ENCODE results near the gene ADAMTS10.

ADAMTS10 gene

DNA sequence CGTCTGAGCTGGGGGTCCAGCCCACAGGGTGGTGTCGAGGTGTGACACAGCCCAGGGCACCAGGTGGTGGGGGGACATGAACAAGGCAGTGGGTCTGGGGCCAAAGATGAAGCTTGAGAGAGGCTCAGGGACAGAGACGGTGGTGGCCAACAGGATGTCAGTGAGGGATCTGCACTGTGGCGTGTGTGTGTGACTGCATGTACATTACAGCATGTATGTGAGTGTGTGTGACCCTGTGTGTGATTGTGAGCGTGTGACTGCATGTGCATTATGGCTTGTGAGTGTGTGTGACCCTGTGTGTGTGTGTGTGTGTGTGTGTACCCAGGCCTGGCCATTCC is 1.6 kb downstream of the ADAMTS10 start:
- Histone ChIP-seq H3K79me2 (ENCODE audit: insufficient read depth, low read length) (no peaks in the 10 kb centered on the region), H3K9ac (ENCODE audit: low read depth, low read length) (no peak overlapping the region; the same call in 1 of the 2 replicates), H3K27ac (ENCODE audit: low read length) (no peak overlapping the region), H3K4me1 (ENCODE audit: insufficient read depth, low read length) (peaks cover 15% of the 10 kb centered on the region), H2AFZ (ENCODE audit: low read depth, low read length) (no peak overlapping the region), H3K36me3 (ENCODE audit: insufficient read depth, low read length) (no peaks in the 10 kb centered on the region), H3K27me3 (ENCODE audit: insufficient read depth, low read length, poor library complexity) (no peaks in the 10 kb centered on the region), H3K4me3 (ENCODE audit: low read depth in 1 of 2, low read length in 2 of 2) (no peak overlapping the region), H4K20me1 (ENCODE audit: insufficient read depth, low read length) (no peaks in the 10 kb centered on the region), H3K9me3 (ENCODE audit: insufficient read depth, low read length, severe bottlenecking) (peaks cover 6% of the 10 kb centered on the region), H3K4me2 (ENCODE audit: insufficient read depth, low read length) (no peak overlapping the region)
- no peak for DNase-seq
- TF ChIP-seq EZH2 (IDR thresholded peaks at IDR 0.05; ENCODE audit: borderline replicate concordance, low read depth, low read length, severe bottlenecking), result no peak
- TF ChIP-seq, protein P1, sequence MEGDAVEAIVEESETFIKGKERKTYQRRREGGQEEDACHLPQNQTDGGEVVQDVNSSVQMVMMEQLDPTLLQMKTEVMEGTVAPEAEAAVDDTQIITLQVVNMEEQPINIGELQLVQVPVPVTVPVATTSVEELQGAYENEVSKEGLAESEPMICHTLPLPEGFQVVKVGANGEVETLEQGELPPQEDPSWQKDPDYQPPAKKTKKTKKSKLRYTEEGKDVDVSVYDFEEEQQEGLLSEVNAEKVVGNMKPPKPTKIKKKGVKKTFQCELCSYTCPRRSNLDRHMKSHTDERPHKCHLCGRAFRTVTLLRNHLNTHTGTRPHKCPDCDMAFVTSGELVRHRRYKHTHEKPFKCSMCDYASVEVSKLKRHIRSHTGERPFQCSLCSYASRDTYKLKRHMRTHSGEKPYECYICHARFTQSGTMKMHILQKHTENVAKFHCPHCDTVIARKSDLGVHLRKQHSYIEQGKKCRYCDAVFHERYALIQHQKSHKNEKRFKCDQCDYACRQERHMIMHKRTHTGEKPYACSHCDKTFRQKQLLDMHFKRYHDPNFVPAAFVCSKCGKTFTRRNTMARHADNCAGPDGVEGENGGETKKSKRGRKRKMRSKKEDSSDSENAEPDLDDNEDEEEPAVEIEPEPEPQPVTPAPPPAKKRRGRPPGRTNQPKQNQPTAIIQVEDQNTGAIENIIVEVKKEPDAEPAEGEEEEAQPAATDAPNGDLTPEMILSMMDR (IDR thresholded peaks at IDR 0.05; ENCODE audit: borderline replicate concordance, extremely low read depth, low read length, poor library complexity, severe bottlenecking), result no peak
- no peak for ATAC-seq (ENCODE audit: insufficient read depth, low read depth)

DNA sequence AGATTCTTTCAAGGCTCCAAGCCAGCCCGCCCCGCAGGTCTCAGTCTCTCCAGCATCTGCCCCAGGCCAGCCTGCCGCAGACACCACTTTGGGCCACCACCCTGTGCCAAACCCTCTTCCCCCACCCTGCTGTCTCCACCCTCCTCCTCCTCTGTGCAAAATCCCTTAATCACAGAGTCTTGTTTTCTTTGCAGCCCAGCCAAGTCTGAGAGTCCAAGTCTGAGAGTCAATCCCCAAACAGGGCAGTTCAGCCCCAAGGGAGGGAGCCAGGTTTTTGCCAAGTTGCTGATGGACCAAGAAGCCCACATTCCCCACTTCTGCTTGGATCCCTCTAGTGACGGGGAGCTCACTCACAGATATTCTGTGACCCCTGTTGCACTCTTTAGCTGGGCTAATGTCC is 3.1 kb downstream of the ADAMTS10 start:
- no peak for DNase-seq
- Histone ChIP-seq H4K20me1 (ENCODE audit: insufficient read depth, low read length) (no peaks in the 10 kb centered on the region), H3K79me2 (ENCODE audit: insufficient read depth, low read length) (no peaks in the 10 kb centered on the region), H3K4me2 (ENCODE audit: insufficient read depth, low read length) (no peak overlapping the region), H2AFZ (ENCODE audit: low read depth, low read length) (no peak overlapping the region), H3K9ac (ENCODE audit: low read depth, low read length) (no peak overlapping the region), H3K4me3 (ENCODE audit: low read depth in 1 of 2, low read length in 2 of 2) (no peak overlapping the region), H3K36me3 (ENCODE audit: insufficient read depth, low read length) (no peaks in the 10 kb centered on the region), H3K4me1 (ENCODE audit: insufficient read depth, low read length) (peaks cover 15% of the 10 kb centered on the region), H3K27ac (ENCODE audit: low read length) (no peak overlapping the region), H3K9me3 (ENCODE audit: insufficient read depth, low read length, severe bottlenecking) (peaks cover 6% of the 10 kb centered on the region), H3K27me3 (ENCODE audit: insufficient read depth, low read length, poor library complexity) (no peaks in the 10 kb centered on the region)
- no peak for ATAC-seq (ENCODE audit: insufficient read depth, low read depth)
- no peak for TF ChIP-seq EZH2 (IDR thresholded peaks at IDR 0.05; ENCODE audit: borderline replicate concordance, low read depth, low read length, severe bottlenecking)
- TF ChIP-seq, protein P1 (IDR thresholded peaks at IDR 0.05; ENCODE audit: borderline replicate concordance, extremely low read depth, low read length, poor library complexity, severe bottlenecking), result no peak

GRCh38 chr19:8605514-8605913 is 5.0 kb downstream of the ADAMTS10 start:
- Histone ChIP-seq H3K9ac (ENCODE audit: low read depth, low read length) (no peak overlapping the region), H3K9me3 (ENCODE audit: insufficient read depth, low read length, severe bottlenecking) (peaks cover 6% of the 10 kb centered on the region), H3K4me3 (ENCODE audit: low read depth in 1 of 2, low read length in 2 of 2) (no peak overlapping the region), H3K4me2 (ENCODE audit: insufficient read depth, low read length) (no peak overlapping the region), H3K79me2 (ENCODE audit: insufficient read depth, low read length) (no peaks in the 10 kb centered on the region), H2AFZ (ENCODE audit: low read depth, low read length) (no peak overlapping the region), H3K36me3 (ENCODE audit: insufficient read depth, low read length) (no peaks in the 10 kb centered on the region), H3K4me1 (ENCODE audit: insufficient read depth, low read length) (peaks cover 15% of the 10 kb centered on the region), H3K27me3 (ENCODE audit: insufficient read depth, low read length, poor library complexity) (no peaks in the 10 kb centered on the region), H3K27ac (ENCODE audit: low read length) (no peak overlapping the region), H4K20me1 (ENCODE audit: insufficient read depth, low read length) (no peaks in the 10 kb centered on the region)
- no peak for DNase-seq
- no peak for TF ChIP-seq EZH2 (IDR thresholded peaks at IDR 0.05; ENCODE audit: borderline replicate concordance, low read depth, low read length, severe bottlenecking)
- no peak for ATAC-seq (ENCODE audit: insufficient read depth, low read depth)

- Histone ChIP-seq H4K20me1 (ENCODE audit: insufficient read depth, low read length) (no peaks in the 10 kb centered on the region), H3K4me2 (ENCODE audit: insufficient read depth, low read length) (no peak overlapping the region), H3K27ac (ENCODE audit: low read length) (no peak overlapping the region), H3K9me3 (ENCODE audit: insufficient read depth, low read length, severe bottlenecking) (peaks cover 6% of the 10 kb centered on the region), H3K79me2 (ENCODE audit: insufficient read depth, low read length) (no peaks in the 10 kb centered on the region), H3K36me3 (ENCODE audit: insufficient read depth, low read length) (no peaks in the 10 kb centered on the region), H3K4me1 (ENCODE audit: insufficient read depth, low read length) (no peaks in the 10 kb centered on the region), H3K27me3 (ENCODE audit: insufficient read depth, low read length, poor library complexity) (no peaks in the 10 kb centered on the region), H3K4me3 (ENCODE audit: low read depth in 1 of 2, low read length in 2 of 2) (no peak overlapping the region), H2AFZ (ENCODE audit: low read depth, low read length) (no peak overlapping the region), H3K9ac (ENCODE audit: low read depth, low read length) (no peak overlapping the region)
- TF ChIP-seq, protein P1 (IDR thresholded peaks at IDR 0.05; ENCODE audit: borderline replicate concordance, extremely low read depth, low read length, poor library complexity, severe bottlenecking), result no peak
- no peak for TF ChIP-seq EZH2 (IDR thresholded peaks at IDR 0.05; ENCODE audit: borderline replicate concordance, low read depth, low read length, severe bottlenecking)
- no peak for ATAC-seq (ENCODE audit: insufficient read depth, low read depth)
- no peak for DNase-seq
Measured at GRCh38 chr19:8601796-8602195, 8.7 kb downstream of the ADAMTS10 start.

All from DND-41 (cell line).